ENCODE results near the gene USF2.

DNA sequence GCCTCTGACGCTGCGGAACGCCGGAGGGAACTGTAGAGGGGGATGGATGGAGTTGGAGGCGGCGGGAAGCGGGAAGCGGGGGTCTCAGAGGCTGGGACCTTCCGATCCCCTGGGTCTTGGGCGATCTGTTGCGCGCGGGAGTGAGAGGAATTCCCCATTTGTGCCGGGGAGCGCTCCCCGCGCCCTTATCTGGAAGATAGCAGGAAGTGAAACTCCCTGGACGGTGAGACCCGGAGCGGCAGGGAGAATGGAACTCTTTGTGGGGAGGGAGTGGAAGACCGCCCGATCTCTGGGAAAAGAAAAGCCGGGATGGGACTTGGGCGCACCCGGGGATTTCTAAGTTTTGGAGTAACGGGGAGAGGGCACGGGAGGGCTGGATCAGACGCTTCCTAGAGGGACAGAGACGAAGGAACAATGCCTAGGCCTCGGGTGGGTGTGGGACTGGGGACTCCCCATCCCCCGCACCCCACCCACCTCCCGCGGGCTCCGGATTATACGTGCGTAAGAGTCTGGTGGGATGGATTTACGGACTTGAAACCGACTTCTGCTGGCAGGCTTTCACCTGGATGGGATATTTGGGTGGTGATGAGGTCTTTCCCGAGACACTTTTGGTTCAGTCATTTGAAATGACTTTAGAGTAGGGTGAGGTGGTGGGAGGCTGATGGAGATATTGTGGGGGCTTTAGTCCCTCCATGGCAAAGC is 19.5 kb upstream of the USF2 start:
- TF ChIP-seq, protein P1, sequence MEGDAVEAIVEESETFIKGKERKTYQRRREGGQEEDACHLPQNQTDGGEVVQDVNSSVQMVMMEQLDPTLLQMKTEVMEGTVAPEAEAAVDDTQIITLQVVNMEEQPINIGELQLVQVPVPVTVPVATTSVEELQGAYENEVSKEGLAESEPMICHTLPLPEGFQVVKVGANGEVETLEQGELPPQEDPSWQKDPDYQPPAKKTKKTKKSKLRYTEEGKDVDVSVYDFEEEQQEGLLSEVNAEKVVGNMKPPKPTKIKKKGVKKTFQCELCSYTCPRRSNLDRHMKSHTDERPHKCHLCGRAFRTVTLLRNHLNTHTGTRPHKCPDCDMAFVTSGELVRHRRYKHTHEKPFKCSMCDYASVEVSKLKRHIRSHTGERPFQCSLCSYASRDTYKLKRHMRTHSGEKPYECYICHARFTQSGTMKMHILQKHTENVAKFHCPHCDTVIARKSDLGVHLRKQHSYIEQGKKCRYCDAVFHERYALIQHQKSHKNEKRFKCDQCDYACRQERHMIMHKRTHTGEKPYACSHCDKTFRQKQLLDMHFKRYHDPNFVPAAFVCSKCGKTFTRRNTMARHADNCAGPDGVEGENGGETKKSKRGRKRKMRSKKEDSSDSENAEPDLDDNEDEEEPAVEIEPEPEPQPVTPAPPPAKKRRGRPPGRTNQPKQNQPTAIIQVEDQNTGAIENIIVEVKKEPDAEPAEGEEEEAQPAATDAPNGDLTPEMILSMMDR (conservative IDR thresholded peaks at IDR 0.05 in 1 of 2, IDR thresholded peaks at IDR 0.05 in 1 of 2; ENCODE audit: extremely low read depth in 1 of 2, insufficient read depth in 1 of 2, low read depth in 1 of 2, low read length in 2 of 2), result no peak
- TF ChIP-seq EZH2 (IDR thresholded peaks at IDR 0.05; ENCODE audit: borderline replicate concordance, low read length), result no peak
